HG02678 (cell line): ENCODE measurements around the gene PPFIA1.
"Not testable (repeated sequence)": the region's sequence is repeated elsewhere in the genome, so short reads cannot be mapped to it uniquely, and the experiment has no call there.

Experiments used
- ATAC-seq: cut with Tn5 transposase; IDR thresholded peaks from one replicate; pipeline ENCODE4 v1.9.1; 2021; ENCODE audit warnings: mild to moderate bottlenecking, moderate library complexity; ENCODE audit not compliant: unreplicated experiment

Gene PPFIA1

DNA sequence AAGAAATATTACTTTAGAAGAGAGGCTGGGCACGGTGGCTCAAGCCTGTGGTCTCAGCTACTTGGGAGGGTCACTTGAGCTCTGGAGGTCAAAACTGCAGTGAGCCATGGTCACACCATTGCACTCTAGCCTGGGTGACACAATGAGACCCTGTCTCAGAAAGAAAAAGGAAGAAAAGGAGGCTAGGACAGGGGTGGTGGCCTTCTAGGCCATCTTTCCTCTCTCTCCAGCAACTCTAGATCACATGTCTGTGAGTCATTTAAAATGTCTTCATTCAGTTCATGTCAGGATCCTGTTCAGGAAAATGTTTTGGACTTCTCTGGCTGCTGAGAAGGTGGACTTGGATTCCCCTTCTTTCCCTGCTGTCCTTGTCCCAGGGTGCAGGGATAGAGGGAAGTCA, 53.3 kb downstream of the PPFIA1 start:
- no peak for ATAC-seq

DNA sequence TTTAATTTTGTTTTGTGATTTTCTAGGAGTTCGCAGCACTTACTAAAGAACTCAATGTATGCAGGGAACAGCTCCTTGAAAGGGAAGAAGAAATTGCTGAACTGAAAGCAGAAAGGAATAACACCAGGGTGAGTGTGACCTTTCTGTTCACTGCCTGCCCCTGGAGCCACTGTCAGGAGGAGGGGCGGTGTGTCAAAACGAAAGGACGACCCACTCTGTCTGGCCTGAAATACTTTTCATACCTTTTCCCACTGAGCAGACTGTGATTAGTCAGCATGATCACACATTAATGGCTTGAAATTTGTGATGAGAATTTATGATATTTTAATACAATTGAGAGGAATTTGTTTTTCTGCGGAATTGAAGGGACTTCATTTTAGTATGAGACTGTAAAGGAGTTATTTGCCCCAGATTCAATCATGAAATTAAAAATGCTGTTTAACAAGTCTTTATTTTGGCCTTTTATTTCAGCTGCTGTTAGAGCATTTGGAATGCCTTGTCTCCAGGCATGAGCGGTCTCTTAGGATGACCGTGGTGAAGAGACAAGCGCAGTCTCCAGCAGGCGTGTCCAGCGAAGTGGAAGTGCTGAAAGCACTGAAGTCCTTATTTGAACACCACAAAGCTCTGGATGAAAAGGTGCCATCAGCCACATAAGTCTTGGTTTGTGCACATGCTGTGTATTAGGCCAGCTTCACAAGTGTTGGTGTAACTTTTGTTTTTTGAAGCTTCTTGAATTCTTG, 54.1 kb downstream of the PPFIA1 start:
- ATAC-seq = peak; percentile 75

DNA sequence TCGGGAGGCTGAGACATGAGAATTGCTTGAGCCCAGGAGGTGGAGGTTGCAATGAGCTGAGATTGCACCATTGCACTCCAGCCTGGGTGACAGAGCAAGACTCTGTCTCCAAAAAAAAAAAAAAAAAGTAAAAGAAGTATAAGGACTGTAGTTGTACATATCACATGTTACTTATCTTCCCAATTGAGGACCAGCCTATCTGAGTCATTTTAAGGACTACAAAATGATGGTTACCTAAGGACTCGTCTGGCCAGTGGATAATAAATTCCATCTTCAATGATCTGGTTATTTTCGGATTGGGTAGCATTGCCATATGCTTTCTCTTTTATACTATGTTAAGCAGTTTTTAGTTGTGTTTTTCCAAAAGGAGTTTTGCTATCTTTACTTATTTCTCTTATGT, 55.3 kb downstream of the PPFIA1 start:
- ATAC-seq = no peak

DNA sequence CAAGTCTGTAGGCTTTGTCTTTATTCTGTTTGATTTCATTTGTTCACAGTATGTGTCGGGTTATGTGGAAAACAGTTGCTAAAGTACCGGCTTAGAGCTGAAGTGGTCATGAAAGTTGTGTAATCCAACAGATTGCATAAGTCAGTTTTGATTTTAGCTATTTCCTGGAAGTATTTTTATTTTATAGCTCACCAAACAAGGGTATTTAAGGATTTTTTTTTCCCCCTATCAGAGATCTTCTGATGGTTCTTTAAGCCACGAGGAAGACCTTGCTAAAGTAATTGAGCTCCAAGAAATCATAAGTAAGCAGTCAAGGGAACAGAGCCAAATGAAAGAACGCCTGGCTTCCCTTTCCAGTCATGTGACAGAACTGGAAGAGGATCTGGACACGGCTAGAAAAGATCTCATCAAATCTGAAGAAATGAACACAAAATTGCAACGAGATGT, 55.9 kb downstream of the PPFIA1 start:
- ATAC-seq = no peak

DNA sequence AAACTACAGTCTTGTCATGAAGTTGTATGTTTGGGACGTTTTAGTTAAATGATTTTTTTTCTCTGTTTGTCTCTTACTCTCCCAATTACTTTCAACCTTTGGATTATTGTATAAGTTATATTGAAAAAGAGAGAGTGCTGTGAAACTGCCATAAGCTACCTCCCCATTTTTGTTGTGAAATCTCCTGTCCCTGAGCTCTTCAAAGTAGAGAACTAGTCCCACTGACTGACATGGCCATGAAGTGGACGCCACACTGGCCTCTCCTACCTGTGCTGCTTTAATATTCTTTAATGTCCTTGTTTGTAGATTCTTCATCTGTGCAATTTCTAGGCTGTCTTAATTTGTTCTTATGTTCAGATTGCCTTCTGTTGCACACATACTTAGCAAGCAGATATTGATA, 56.3 kb downstream of the PPFIA1 start:
- no peak for ATAC-seq

DNA sequence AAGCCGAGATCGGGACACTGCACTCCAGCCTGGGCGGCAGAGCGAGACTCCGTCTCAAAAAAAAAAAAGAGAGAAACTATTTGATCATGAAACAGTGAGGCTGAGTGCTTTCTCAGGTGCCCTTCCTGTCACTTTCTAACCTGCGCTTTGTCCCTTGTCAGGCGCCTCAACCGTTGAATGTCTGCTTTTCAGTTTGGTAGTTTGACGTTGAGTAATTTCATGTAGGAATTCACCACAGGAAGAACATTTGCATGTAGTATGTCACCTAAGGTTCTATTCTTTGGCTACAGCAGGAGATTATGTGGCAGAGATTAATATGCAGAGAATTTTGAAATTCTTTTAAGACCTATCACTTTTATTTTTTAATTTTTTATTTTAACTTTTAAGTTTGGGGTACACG, 57.2 kb downstream of the PPFIA1 start:
- ATAC-seq = no peak

DNA sequence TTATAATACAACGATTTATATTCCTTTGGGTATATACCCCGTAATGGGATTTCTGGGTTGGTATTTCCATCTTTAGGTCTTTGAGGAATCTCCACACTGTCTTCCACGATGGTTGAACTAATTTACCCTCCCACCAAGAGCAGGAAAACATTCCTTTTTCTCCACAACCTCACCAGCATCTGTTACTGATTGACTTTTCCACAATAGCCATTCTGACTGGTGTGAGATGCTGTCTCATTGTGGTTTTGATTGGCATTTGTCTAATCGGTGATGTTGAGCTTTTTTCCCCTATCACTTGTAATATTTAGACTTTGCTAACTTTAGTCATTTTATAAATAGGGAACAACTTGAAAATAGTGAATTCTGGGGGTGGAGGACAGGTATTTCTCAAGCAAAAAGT, 58.1 kb downstream of the PPFIA1 start:
- no peak for ATAC-seq

DNA sequence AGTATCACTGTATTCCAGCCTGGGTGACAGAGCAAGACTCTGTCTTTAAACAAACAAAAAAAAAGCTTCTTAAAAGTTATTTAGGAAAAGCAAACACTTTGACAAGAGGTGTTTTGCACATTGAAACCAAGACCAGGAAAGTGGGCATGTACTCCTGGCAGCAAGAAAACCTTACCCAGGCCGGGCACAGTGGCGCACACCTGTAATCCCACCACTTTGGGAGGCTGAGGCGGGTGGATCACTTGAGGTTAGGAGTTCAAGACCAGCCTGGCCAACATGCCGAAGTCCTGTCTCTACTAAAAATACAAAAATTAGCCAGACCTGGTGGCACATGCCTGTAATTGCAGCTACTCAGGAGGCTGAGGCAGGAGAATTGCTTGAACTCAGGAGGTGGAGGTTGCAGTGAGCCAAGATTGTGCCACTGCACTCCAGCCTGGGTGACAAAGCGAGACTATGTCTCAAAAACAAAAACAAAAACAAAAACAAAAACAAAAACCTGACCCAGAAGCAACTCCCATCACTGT, 60.9 kb downstream of the PPFIA1 start:
- not testable (repeated sequence) for ATAC-seq

DNA sequence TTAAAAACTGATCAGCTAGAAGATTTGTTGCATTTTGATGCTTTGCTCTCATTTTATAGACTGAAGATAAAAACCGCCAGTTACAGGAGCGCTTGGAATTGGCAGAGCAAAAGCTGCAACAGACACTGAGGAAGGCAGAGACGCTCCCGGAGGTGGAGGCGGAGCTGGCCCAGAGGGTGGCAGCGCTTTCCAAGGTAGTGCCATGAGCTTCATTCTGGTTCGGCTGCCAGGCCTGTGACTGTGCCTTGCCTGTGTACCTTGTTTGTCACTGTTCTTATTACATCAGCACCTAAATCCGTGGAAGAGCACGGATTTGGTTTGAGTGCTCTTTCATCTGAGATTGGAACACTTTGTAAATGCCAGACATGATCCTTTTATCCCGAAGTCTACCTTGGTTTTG, 61.4 kb downstream of the PPFIA1 start:
- no peak for ATAC-seq

DNA sequence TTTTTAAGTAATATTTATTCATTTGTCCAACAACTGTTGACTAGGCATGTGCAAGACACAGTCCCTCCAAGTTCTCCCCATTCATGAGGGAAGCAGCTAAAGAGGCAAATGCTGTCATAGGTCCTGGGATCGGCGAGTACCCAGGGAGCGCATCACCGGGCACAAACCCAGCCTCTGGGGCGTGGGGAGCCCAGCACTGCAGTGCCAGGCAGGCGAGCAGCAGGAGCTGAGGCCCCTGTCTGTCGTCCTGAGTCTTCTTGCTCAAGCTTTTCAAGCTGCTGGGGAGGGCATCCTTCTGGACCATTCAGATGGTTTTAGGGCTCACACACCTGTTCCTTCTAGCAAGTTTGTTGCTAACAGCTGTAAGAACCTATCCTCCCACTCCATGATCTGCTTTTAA, 62.1 kb downstream of the PPFIA1 start:
- no peak for ATAC-seq

DNA sequence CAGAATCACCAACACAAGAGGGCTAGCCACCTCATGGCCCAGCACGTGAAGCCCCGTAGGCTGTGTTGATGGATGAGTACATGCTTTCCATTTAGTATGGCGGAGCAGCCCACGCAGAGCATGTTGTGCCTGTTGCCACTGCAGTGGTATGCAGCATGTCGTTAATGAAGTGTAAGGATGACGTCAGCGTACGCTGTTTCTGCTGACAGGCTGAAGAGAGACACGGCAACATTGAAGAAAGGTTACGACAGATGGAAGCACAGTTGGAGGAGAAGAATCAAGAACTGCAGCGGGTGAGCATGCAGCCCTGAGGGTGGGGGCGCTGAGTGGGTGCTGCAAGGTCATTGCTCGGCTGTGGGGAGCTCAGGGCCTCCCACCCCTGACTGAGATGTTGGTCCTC, 62.8 kb downstream of the PPFIA1 start:
- ATAC-seq = no peak

DNA sequence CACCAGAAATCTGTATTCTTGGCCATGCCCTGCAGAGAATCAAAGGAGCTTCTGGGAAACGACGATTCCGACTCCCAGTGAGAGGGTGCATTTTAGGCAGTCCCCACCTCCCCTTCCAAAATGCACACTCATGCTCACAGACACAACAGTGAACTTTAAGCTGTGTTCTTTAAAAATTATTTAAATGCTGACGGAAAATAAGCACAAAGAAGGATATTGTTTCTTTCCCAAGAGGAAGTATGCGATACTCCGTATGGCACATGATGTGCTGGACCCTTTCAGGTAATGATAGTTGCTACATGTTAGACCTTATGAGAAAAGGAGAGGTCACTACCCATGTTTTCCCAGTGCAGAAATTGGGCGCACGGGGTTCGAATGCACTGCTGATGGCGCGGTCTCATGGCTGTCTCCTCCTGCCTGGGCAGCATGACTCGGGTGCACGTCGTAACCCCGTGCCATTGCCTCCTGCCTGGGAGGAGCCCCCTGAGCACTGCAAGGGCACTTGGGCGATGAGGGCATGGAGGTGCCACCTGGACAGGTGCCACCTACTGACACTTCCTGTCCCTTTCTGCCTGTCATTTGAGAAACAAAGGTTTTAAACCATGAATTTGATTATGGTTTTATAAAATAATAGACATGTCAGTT, 64.0 kb downstream of the PPFIA1 start:
- no peak for ATAC-seq

DNA sequence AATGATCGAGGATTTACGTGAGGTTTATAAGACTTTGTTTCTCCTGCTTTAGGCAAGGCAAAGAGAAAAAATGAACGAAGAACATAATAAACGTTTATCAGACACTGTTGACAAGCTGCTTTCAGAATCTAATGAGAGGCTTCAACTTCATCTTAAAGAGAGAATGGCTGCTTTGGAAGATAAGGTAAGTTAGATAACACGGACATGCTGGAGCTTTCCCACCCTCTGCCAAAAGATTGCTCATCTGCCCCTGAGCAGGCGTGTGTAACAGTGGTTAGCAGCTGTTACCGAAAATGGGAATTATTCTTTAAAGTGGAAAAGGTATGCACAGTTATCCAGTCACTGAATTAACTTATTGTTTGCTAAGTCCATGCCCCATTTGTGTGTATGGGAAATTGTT, 65.0 kb downstream of the PPFIA1 start:
- no peak for ATAC-seq

DNA sequence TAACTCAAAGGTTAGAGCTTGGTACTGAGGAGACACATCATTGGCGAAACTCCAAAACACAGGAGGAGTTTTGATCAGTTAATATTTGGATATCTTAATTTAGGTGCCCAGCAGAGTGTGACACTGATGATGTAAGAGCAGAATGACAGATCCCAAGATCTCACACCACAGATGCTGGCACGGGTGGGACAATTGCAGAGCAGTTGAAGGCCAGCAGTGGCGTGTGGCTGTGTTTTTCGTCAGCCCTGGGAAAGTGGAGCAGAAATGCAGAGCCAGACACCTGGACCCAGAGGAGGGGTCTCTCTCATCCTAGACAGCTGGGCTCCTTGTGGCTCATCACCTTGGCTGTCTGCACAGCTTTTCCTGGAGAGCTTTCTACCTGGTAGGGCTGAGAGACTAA, 68.1 kb downstream of the PPFIA1 start:
- no peak for ATAC-seq

DNA sequence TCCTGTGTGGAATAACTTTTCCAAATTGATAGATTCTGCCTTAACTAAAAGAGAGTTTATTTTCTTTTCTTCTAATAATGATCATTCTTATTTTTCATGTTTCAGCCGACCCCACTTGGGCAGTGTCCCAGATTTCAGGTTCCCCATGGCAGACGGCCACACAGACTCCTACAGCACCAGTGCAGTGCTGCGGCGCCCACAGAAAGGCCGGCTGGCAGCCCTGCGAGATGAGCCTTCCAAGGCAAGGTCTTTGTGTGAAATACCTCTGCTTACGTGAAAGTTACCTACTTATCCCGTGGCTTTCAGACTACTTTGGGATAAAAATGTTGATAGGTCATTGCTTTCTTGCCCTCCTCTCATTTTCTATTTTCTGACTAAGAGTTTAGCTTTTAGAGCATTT, 68.6 kb downstream of the PPFIA1 start:
- ATAC-seq = no peak

DNA sequence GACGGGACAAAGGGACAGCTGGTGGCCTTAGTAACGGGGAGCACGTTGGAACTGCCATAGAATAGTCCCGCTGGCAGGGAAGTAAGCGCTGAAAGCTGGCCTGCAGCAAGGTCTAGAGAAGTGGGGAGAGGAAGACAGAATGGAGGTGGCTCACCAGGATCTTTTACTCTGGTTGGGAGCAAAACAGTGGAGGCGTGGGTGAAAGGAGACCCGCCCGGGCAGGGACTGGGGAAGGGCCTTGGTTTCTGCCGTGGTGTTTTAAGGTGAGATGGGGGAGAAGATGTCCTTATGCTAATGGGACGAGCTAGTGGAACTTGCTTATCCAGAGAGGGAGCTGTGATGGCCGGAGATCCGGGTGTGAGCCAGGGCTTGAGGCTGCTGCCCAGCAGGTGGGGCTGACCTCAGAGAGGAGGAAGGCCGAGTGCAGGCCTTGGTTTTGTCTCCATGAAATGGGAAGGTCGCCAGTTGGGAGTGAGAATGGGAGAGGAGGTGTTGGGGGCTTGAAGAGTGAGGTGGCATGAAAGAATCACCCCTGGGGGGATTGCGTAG, 71.5 kb downstream of the PPFIA1 start:
- ATAC-seq = no peak

DNA sequence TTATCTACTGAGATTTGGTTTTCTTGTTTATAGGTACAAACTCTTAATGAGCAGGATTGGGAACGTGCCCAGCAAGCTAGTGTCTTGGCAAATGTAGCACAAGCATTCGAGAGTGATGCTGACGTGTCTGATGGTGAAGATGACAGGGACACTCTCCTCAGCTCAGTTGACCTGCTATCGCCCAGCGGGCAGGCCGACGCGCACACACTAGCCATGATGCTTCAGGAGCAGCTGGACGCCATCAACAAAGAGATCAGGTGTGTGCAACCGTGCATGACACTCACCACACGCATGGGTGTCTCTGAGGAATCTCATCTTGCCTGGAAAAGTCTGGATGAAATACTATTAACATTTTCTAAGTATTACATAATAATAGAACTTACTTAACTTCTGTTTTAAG, 73.1 kb downstream of the PPFIA1 start:
- no peak for ATAC-seq

DNA sequence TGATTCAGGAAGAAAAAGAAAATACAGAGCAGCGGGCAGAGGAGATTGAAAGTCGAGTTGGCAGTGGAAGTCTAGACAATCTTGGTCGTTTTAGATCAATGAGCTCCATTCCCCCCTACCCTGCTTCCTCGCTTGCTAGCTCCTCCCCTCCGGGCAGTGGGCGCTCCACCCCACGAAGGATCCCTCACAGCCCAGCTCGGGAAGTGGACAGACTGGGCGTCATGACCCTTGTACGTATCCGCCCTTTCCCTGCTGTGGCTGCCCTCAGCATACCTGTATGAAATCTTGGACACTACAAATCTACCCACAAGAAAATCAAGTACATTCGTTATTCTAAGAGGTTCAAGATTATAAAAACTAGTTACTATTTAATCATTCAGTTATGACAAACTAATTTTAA, 77.7 kb downstream of the PPFIA1 start:
- ATAC-seq = no peak

DNA sequence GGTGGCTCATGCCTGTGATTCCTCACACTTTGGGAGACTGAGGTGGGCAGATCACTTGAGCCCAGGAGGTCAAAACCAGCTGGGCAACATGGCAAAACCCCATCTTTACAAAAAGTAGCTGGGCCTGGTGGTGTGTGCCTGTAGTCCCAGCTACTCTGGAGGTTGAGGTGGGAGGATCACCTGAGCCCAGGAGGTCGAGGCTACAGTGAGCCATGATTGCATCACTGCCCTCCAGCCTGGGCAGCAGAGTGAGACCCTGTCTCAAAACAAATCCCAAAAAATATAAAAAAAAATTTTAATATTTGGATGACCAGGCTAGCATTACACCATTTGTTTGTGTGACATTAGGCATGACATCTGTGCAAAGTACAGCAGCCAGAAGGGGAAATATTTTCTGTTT, 78.1 kb downstream of the PPFIA1 start:
- ATAC-seq = no peak

DNA sequence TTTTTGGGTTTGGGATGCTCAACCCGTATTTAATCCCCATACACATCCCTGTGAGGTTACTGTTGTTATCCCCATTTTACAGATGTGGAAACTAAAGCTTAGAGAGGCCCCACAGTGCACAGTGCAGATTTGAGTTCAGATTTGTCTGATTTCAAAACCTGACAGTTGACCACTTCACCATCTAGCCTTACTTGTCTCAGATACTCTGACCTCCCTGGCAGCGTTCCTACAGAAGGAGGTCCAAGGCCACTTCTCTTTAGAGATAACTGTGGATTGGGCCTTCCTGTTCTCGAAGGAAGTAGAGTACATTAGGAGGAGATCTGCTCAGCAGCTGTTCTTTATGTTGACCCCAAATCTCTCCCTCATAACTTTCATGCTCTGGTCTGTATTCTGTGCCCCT, 81.2 kb downstream of the PPFIA1 start:
- no peak for ATAC-seq

DNA sequence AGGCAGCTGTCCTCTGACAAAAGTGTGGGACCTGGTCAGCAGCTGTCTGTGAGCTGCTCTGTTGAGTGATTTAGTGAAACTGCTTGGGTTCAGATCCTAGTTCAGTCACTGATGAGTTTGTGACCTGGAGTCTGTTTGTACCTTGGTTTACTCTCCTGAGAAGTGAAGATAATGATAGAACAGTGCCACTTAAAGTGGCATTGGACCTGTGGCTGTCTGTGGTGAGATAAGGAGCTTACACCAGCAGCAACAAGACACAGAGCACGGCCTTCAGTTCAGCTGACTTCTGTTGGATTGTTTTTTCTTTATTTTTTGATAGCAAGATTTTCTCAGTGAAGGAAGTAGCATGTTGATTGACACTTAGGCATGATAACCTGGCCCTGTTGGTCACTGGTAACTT, 81.6 kb downstream of the PPFIA1 start:
- no peak for ATAC-seq

DNA sequence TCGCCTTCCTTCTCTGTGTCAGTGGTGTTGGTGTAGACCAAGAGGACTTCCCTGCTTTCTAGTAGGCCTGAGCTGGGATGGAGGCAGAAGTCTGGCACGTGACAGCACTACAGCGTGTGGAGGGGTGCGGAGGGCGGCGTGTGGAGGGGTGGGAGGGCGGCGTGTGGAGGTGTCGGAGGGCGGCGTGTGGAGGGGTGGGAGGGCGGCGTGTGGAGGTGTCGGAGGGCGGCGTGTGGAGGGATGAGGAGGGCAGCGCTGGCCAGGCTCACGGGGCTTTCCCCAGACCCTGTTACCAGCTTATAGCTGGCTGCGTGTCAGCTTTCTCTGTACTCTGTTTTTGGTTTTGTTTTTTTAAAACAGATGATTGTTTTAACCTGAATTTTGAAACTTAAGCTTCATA, 82.1 kb downstream of the PPFIA1 start:
- ATAC-seq = no peak
